Activated CD4-positive, alpha-beta T cell treated with anti-CD3 and anti-CD28 coated beads, Interleukin-10, Interleukin-2, amounts not matched to agents 100 ng/mL and 50 ng/mL, durations not matched to agents 16 hours and 8 hours (primary cell): ENCODE measurements around the gene SWSAP1.

ENCODE experiments used
- DNase-seq: peaks from one replicate; pipeline ENCODE4 v3.0.0-alpha.2; 2020

Gene SWSAP1

DNA sequence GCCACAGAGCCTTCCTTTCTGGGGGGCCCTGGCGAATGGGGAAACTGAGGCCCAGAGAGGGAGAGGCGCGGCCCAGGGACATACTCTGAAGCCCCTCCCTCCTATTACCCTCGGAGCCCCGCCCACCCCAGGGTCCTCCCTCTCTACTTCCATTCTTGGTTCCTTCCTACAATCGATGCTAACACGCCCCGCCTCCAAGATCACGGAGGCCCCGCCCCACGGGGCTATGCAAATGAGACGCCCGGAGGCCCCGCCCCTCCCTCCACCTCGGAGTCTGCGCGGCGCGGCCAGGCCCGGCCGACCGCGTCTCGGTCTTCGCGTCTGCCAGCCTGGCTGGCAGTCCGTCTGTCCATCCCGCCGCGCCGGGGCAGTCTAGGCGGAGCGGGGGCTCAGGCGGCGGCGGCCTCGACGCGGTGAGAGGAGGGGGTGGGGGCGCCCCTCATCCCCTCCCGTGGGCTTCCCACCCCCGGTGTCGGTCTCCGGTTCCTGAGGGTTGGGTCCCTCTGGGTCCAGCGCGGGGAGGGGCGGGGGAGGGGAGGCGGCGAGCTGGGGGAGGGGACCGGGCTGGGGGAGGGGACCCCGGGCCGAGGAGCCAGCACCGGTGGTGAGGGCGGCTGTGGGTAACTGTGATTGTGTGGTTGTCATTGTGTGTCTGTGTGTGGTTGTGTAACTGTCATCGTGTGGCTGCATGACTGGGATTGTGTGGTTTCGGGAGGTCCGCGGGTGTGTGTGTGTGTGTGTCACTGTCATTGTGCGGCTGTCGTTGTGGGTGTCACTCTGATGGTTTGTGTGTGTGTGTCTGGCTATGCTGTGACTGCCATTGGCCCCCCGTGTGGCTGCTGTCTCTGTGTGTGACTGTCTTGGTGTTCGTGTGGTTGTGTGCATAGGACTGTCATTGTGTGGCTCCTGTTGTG lies 19.0 kb upstream of the SWSAP1 start, which contains the start of gene PLPPR2:
Gene PLPPR2 (plus strand): TSS at position 273 of the 914 bp plus-strand sequence. CDS start 2,242 bp downstream, outside the sequence.
- peak; percentile 83 for DNase-seq

- no peak for DNase-seq
Observed at GRCh38 chr19:11356074-11356397, 18.4 kb upstream of the SWSAP1 start.

DNA sequence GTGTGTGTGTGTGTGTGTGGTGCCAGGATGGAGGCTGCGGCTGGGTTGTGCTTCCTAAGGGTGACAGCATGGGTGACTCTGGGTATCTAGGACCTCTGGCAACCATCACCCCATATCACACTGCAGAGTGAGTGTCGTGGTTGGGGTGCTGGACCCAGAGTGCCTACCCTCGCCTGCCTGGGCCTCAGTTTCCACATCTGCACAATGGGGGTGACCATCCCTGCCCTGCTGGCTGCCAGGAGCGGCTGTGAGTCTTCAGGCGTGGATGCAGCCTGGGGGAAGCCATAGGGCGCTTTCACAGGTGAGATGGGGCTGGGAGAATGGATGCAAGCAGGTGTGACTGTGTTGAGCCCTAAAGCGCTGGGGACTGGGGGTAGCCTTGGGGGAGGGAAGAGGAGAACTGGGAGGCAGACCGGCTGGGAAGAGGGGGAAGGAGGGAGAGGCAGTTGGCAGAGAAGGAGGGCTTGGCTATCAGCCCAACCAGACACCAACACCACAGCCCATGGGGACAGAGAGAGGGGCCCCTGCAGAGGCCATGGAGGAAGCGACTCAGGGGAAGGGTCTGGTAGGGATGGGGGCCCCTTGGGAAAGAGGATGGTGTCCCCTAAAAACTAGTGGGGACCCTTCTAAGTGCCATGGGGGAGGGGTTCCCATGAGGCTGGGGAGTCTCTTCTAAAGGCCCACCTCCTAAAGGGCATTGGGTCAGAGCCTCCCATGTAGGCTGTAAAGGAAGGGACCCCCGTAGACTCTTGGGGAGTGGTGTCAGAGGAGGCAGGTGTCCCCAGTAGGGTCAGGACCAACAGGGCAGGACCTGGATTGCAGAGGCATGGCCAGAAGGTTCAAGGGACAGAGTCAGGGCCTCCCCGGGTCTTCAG lies 17.6 kb upstream of the SWSAP1 start:
- no peak for DNase-seq

DNA sequence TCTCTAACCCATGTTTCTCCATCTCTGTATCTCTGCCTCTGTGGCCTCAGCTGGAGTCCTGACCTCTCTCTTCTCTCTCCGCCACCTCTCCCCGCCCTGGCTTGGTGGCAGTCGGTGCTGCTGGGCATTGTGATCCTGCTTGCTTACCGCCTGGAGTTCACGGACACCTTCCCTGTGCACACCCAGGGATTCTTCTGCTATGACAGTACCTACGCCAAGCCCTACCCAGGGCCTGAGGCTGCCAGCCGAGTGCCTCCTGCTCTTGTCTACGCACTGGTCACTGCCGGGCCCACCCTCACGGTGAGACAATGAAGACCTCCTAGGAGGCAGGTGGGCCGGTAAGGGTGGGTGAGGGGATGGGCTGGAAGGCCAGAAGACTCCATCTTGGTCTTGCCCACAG lies 15.0 kb upstream of the SWSAP1 start:
- no peak for DNase-seq

- no peak for DNase-seq
Observed at GRCh38 chr19:11361037-11361770, 13.3 kb upstream of the SWSAP1 start.

DNA sequence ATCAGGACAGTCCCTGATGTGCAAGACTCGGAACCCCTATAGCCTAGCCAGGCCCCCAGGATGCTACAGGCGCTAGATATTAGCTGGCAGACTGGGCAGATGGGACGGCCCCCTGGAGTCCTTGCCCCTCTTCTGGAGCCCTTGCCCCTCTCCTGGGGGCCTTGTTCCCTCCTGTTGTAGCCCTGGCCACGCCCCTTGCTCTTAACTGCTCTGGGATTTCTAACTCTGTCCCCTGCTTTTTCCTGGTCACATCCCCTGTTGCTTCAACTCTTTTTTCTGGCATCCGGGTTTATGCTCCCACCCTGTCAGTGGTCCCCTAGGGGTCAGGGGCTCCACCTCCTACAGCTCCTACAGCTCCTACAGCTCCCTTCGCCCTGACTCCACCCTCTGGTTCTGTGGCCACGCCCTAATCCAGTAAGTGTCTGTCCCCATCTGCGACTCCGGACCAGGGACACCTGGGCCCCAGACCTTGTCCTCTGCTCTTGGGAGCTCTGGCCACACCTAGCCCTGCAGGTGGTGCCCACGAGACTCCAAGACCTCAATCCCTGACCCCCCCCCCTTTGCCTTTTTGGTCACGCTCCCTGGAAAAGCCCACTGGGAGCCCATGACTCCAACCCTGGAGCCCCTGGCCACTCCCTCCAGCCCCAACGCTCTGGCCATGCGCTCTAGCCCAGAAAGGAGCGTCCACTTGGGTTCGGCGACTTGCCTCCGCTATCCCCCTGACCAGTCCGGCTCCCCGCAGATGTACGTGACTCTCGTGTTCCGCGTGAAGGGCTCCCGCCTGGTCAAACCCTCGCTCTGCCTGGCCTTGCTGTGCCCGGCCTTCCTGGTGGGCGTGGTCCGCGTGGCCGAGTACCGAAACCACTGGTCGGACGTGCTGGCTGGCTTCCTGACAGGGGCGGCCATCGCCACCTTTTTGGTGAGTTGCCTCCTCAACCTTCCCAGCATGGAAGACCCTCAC lies 12.4 kb upstream of the SWSAP1 start:
- DNase-seq: no peak

DNA sequence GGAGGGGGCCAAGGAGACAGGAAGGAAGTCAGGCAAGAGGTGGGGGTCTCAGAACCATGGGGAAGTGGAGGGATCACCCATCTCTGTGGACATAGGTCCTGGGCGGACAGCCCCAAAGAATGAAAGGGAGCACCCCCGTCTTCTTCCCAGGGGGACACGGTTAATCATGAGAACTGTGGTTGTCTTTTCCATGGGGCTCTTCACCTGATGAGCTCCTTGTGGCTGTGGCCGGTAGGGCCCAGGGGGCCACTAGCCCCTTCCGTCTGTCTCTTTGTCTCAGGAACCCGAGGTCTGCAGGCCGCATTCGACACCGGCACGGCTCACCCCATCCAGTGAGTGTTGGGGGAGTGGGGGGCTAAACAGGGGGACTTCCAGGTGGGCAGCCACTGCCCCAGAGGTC lies 10.6 kb upstream of the SWSAP1 start:
- no peak for DNase-seq

- no peak for DNase-seq
Observed at GRCh38 chr19:11364296-11364904, 10.1 kb upstream of the SWSAP1 start.

GRCh38 chr19:11364935-11365334 lies 9.5 kb upstream of the SWSAP1 start:
- DNase-seq: no peak

DNA sequence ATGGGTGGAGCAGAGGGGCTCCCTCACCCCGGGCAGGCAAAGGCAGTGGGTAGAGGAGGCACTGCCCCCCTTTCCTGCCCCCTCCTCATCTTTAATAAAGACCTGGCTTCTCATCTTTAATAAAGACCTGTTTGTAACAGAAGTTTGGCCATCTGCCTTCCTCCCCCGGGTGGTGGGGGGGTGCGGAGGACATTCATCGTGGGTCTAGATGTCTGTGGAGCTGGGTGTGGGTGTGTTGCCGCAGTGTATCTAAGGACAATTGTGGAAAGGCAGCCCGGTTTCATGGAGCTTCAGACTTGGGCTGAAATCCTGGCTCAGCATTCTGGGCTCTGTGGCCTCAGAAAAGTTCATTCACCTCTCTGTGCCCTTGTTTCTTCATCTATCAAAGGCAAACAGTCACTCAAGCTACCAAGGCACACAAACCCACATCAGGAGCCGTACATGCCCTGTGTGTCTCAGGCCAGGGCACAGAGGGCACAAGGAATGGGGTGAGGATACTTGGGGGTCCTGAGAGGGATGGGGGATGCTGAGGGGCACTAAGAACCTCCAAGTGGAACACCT lies 8.8 kb upstream of the SWSAP1 start:
- DNase-seq: no peak

DNA sequence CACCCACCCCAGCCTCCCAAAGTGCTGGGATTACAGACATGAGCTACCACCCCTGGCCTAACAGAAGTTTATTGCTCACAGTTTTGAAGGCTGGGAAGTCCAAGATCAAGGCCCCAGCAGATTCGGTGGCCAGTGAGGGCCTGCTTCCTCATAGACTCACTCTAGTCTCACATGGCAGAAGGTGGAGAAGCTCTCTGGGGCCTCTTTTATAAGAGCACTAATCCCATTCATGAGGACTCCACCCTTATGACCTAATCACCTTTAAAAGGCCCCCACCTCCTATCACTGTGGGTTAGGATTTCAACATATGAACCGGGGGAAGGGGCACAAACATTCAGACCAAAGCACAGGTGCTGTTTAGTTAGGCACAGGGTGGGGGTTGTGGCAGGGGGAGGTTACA lies 6.9 kb upstream of the SWSAP1 start:
- no peak for DNase-seq

DNA sequence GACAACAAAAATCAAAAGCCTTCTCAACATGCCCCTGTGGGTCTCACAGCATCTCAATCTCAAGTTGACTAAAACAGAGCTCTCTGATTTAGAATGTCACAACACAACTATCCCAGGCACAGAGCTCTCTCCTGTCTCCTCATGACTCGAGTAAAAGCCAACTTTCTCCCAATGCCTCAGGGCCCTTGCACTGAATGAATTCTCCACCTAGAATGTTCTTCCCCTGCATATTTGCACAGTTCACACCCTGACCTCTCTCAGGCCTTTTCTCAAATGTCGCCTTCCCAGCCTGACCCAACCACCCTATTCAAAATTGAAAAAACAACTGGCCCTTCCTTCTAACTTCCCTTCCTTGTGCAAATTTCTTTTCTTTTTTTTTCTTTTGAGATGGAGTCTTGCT lies 3.7 kb upstream of the SWSAP1 start:
- no peak for DNase-seq

DNA sequence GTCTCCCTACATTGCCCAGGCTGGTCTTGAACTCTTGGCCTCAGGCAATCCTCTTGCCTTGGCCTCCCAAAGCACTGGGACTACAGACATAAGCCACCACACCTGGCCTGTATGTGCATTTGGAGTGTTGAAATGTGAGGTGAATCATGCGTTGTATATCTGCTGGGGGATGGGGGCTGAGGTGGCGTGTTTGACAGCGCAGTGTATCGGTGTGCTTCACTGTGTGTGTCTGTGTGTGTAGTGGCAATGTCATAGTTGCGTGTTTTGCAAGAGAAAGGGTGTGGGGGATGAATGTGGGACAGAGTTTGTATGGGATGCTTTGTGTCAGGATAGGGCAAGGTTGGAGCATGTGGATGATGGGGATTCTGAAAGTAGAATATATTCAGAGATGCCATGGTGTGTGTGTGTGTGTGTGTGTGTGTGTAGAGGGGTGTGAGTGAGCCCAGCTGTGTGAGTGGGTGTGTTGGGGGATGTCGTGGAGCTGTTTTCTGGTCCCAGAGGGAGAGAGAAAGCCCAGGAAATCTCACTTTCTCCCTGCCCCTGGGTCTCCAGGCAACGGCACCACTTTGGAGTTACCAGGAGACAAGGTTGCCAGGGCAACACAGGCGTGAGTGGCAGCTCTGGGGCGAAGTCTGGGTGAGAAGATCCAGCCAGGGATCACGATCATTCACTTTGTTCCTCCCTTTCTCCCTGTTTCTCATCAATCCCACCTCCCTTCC lies 1.1 kb upstream of the SWSAP1 start:
- no peak for DNase-seq

- DNase-seq: no peak
Observed at GRCh38 chr19:11373885-11374432, 507 bp upstream of the SWSAP1 start.

DNA sequence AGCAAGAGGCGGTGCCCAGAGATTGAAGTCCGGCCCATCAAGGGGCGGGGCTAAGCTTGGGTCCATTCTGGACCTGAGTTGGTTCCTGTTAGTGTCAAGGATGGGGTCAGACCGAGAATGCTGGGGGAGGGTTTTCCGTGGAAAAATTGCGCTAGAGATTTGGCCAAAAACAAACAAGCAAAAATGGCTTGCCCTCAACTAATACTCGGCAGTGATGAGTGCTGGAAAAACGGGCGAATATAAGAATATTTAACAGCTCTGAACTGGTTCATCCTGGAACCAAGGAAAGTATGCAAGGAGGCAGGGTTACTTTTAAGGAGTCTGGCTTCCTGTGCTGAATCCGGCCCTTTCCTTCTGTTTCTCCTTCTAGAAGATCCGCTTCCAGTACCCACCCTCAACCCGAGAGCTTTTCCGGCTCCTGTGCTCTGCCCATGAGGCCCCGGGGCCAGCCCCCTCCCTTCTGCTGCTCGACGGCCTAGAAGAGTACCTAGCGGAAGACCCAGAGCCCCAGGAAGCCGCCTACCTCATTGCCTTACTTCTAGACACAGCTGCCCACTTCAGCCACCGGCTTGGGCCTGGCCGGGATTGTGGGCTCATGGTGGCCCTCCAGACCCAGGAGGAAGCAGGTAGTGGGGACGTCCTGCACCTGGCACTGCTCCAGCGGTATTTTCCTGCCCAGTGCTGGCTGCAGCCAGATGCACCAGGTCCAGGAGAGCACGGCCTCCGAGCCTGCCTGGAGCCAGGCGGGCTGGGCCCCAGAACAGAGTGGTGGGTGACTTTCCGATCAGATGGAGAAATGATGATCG lies 880 bp downstream of the SWSAP1 start:
- peak; percentile 87 for DNase-seq

- peak; percentile 71 for DNase-seq
Observed at GRCh38 chr19:11377237-11377636, 2.8 kb downstream of the SWSAP1 start.

GRCh38 chr19:11377756-11378155 lies 3.3 kb downstream of the SWSAP1 start:
- no peak for DNase-seq

DNA sequence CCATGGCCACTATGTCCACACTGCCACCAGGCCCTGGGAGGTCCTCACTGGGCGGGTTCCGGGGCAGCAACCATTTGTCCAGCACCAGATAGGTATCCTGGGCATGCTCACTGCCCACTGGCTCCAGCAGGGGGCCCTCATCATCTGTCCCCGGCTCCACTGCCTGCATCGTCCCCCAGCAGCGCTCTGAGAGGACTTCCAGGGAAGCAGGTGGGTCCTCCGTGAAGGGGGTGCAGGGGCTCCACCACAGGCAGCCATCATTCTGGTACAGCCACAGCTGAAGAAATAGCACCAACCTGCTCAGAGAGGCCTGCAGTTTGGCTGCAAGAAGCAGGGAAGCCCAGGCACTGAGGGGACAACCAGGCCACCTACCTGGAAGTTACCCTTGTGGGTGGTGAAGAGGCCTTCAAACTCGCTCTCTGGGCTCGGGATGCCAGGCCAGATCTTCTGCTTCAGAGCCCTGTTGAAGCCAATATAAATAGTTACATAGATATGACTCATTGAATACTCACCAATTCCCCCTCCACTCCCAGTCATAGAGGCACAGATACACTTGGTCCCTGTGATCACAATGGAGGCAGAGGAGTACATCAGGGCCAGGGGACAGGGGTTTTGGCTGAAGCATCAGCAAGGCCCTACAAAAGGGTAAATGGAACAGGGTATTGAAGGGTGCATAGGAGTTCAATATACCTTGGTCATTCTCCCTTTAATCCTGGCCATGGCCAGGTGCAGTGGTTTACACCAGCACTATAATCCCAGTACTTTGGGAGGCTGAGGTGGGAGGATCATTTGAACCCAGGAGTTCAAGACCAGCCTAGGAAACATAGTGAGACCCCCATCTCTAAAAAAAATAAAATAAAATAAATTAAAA lies 4.1 kb downstream of the SWSAP1 start:
- peak; percentile 35 for DNase-seq
